Measurements from ENCODE around the gene PIGR.

The PIGR gene

DNA sequence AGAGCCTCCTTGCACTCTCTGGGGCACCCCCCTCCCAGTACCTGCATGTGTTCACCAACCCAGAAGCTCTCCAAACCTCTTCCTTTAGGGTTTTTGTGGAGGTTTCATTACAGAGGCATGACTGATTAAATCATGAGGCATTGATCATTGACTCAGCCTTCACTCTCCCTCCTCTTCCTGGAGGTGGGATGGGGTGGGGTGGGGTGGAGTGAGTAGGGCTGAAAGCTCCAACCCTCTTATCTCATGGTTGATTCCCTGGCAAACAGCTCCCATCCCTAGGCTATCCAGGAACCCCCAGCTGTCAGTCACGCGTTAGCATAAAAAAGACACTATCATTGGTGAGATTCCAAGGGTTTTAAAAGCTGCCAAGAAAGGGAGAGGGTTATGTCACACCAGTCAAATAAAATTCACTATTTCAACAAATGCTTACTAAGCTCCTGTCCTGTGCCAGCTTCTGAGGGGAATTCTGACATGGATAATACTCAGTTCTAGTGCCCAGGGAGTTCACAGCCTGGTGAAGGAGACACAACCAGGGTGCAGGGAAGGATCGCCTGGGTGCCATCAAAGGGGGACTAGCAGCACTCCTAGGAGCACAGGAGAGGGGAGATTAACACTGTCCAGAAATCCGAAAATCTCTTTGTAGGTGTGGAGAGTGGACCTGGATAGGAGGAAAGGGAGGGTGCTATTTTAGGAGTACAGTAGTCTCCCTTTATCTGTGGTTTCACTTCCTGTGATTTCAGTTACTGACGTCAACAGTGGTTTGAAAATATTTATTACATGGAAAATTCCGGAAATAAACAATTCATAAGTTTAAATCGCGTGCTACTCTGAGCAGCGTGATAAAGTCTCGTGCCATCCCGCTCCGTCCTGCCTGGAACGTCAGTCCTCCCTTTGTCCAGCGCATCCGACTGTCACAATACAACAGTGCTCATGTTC, 55.9 kb downstream of the PIGR start:
- no peak for DNase-seq (ENCODE audit: low read depth in 2 of 2)

DNA sequence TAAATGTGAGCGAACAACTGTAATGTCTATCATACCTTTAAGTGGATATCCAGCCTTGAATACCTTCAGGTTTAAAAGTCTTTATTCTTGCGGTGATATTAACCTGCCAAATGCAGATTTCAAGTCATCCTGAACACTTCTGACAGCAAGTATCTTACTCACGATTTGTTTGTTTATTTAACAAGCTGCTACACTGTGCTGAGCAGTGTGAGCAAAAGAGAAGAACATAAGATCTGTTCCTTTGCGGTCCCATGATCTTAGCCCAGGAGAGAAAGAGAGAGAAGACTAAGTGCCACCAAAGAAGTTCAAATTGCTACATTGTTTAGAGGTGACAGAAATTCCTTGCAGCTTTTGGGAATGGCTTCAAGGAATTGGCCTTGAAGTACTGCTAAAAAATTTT, 58.6 kb downstream of the PIGR start:
- no peak for DNase-seq (ENCODE audit: low read depth in 2 of 2)

DNA sequence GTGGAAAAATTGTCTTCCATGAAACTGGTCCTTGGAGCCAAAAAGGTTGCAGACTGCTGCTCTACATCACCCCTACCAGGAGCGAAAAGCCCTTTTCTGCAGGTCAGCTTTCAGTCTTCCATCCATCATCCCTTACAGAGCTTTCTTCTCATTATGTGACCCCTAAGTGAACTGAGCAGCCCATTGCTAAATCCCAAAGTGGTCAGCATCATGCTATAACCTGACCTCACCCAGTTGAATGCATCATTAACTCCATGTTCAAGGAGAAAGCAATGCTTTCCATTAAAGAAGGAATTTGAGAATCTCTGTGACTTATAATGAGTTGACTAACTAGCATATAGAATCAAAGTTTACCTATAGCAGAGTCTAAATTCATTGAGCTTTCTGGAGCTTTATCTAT, 59.4 kb downstream of the PIGR start:
- no peak for DNase-seq (ENCODE audit: low read depth in 2 of 2)

DNA sequence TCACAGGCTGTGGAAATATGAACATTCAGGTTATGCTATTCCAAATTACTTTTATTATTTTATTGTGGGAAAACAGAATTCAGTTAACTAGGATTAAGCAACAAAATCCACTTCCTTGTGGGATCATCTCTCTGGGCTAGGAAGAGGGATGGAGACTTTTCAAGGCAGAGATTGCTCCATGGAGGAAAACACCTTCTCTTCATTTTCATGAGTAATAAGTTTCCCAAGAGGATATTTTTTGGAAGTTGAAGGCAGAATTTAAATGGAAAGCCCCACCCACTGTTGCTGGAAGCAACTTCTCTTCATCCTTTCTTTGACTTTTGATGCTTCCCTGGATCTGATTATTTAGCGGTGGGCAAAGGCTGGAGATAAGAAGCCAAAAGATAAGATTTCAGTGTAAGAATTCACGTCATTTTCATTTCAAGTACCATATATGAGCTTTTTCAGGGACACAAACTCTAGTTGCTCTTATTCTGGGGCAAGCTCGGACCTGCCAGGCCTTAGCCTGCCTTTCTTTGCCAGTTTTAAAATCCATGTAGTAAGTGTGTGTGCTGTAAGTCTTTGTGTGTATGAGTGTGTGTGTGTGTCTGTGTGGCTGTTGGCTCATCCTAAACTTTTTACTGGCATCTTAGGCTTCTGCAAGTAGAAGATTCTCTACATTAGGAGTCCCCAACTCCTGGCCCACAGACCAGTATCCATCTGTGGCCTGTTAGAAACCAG, 60.8 kb downstream of the PIGR start:
- no peak for DNase-seq (ENCODE audit: low read depth in 2 of 2)

DNA sequence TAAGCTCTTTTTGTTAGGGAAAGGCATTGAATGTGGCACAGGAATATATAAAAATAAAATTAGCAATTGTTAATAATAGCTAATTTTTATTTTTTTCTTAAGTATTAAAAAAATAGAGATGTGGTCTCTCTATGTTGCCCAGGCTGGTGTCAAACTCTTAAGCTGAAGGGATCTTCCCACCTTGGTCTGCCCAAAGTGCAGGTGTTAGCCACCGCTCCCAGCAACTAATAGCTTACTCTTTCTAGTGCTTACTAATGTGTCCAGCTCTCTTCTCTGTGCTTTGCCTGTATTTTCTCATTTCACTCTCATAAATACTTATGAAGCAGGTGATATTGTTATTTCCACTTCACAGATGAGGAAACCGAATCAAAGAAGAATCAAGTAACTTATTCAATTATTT, 62.4 kb downstream of the PIGR start:
- no peak for DNase-seq (ENCODE audit: low read depth in 2 of 2)

DNA sequence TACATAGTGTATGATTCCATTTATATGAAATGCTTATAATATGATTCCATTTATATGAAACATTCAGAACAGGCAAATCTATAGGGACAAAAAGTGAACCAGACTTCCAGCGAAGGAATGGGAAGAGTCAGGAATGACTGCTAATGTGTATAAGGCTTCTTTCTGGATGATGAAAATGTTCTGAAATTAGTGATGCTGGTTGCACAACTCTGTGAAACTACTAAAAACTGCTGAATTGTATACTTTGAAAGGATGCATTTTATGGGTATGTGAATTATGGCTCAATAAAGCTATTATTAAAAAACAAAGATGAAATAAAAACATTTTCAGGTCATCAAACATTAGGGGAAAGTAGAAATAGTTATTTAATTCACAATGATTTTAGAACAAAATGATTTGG, 63.1 kb downstream of the PIGR start:
- no peak for DNase-seq (ENCODE audit: low read depth in 2 of 2)

DNA sequence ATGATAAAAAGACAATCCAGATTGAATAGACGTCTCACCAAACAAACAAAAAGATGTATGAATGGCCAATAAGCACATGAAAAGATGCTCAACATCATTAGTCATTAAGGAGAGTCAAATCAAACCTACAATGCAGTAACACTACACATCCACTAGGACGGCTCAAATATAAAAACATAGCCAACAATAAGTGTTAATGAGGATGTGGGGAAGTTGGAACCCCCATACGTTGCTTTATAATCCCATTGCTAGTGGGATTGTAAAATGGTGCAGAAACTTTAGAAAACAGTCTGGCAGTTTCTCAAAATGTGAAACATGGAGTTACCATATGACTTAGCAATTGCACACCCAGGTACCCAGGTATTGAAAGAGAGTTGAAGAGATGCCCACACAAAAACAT, 63.7 kb downstream of the PIGR start:
- DNase-seq (ENCODE audit: low read depth in 2 of 2) = no peak

DNA sequence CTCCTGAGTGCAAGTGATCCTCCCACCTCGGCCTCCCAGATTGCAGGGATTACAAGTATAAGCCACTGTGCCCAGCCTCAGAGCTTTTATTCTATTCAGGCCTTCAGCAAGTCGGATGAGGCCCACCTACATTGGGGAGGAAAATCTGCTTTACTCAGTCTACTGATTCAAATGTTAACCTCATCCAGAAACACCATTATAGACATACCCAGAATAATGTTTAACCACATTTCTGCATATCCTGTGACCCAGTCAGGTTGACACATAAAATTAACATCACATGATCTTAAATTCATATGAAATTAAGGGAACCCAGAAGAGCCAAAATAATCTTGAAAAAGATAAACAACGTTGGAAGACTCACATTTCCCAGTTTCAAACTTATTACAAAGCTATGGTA, 66.0 kb downstream of the PIGR start:
- no peak for DNase-seq (ENCODE audit: low read depth in 2 of 2)
